ENCODE measurements around the gene CD101. TPM values are rescaled to one million over a fixed set of nuclear protein-coding genes. Genes with fewer than 3 reads are reported as not detected.

CD101 gene
- total RNA-seq, 6 experiments from 2014 or later = not detected

GRCh38 chr1:116986421-116987255, 14.9 kb upstream of the CD101 start:
- Mint-ChIP-seq H3K36me3 (ENCODE audit: low read depth) (no peaks in the 10 kb centered on the region), H3K9me3 (no peaks in the 10 kb centered on the region), H3K27me3 (ENCODE audit: insufficient read depth) (peaks cover 34% of the 10 kb centered on the region), H3K4me1 (ENCODE audit: low read depth) (peaks cover 15% of the 10 kb centered on the region; the same call in 1 of the 2 replicates), H3K27ac (no peak overlapping the region), H3K4me3 (no peak overlapping the region)
- TF ChIP-seq CTCF (IDR thresholded peaks at IDR 0.05) = no peak
- no peak for DNase-seq

- H3K4me1 Mint-ChIP-seq (ENCODE audit: low read depth) = peaks cover 15% of the 10 kb centered on the region; the same call in 1 of the 2 replicates
- no peaks in the 10 kb centered on the region for H3K9me3 Mint-ChIP-seq
- TF ChIP-seq CTCF (IDR thresholded peaks at IDR 0.05) = no peak
- H3K27ac Mint-ChIP-seq = no peak overlapping the region
- H3K27me3 Mint-ChIP-seq (ENCODE audit: insufficient read depth) = peaks cover 30% of the 10 kb centered on the region
- H3K4me3 Mint-ChIP-seq = no peak overlapping the region
- DNase-seq = no peak
- H3K36me3 Mint-ChIP-seq (ENCODE audit: low read depth) = no peaks in the 10 kb centered on the region
These were observed 14.4 kb upstream of the CD101 start for GRCh38 chr1:116987256-116987555.

GRCh38 chr1:116988248-116988647, 13.3 kb upstream of the CD101 start:
- no peaks in the 10 kb centered on the region for H3K36me3 Mint-ChIP-seq (ENCODE audit: low read depth)
- H3K4me1 Mint-ChIP-seq (ENCODE audit: low read depth) = peaks cover 15% of the 10 kb centered on the region; the same call in 1 of the 2 replicates
- DNase-seq = no peak
- no peak overlapping the region for H3K4me3 Mint-ChIP-seq
- no peak for TF ChIP-seq CTCF (IDR thresholded peaks at IDR 0.05)
- no peaks in the 10 kb centered on the region for H3K9me3 Mint-ChIP-seq
- H3K27ac Mint-ChIP-seq = no peak overlapping the region
- peaks cover 27% of the 10 kb centered on the region for H3K27me3 Mint-ChIP-seq (ENCODE audit: insufficient read depth)

GRCh38 chr1:116988908-116989307, 12.7 kb upstream of the CD101 start:
- Mint-ChIP-seq H3K36me3 (ENCODE audit: low read depth) (no peaks in the 10 kb centered on the region), H3K9me3 (no peaks in the 10 kb centered on the region), H3K27me3 (ENCODE audit: insufficient read depth) (peaks cover 27% of the 10 kb centered on the region), H3K4me3 (no peak overlapping the region), H3K27ac (no peak overlapping the region), H3K4me1 (ENCODE audit: low read depth) (peaks cover 15% of the 10 kb centered on the region; the same call in 1 of the 2 replicates)
- TF ChIP-seq CTCF (IDR thresholded peaks at IDR 0.05) = no peak
- no peak for DNase-seq

- no peak for DNase-seq
- TF ChIP-seq CTCF (IDR thresholded peaks at IDR 0.05) = no peak
- no peaks in the 10 kb centered on the region for H3K36me3 Mint-ChIP-seq (ENCODE audit: low read depth)
- no peak overlapping the region for H3K27ac Mint-ChIP-seq
- H3K9me3 Mint-ChIP-seq = no peaks in the 10 kb centered on the region
- peaks cover 20% of the 10 kb centered on the region for H3K27me3 Mint-ChIP-seq (ENCODE audit: insufficient read depth)
- no peak overlapping the region for H3K4me3 Mint-ChIP-seq
- H3K4me1 Mint-ChIP-seq (ENCODE audit: low read depth) = peaks cover 15% of the 10 kb centered on the region; the same call in 1 of the 2 replicates
These were observed 11.7 kb upstream of the CD101 start for GRCh38 chr1:116989835-116990234.

Measured in HFFc6 (cell line).